IPS DF 6.9 (cell line): ENCODE results near the gene ATAD5.
"Not testable (repeated sequence)": the region's sequence is repeated elsewhere in the genome, so short reads cannot be mapped to it uniquely, and the experiment has no call there.

Experiments
- DNase-seq: peaks from one replicate; pipeline ENCODE4 v3.0.0-alpha.2; 2013; ENCODE audit warnings: low read depth, low spot score
- H3K27ac ChIP-seq: one replicate; pipeline ENCODE4 v1.5.1; 2013; ENCODE audit warnings: low read length, control low read depth
- H3K27me3 ChIP-seq: 2 replicates; pipeline ENCODE4 v1.6.1; 2013; ENCODE audit warnings: mild to moderate bottlenecking, low read length; ENCODE audit not compliant: control insufficient read depth, insufficient read depth
- H3K36me3 ChIP-seq: 2 replicates; pipeline ENCODE4 v1.6.1; 2013; ENCODE audit warnings: low read length; ENCODE audit not compliant: control insufficient read depth, insufficient read depth
- H3K4me1 ChIP-seq: 2 replicates; pipeline ENCODE4 v1.6.1; 2013; ENCODE audit warnings: low read length; ENCODE audit not compliant: control insufficient read depth, insufficient read depth
- H3K4me3 ChIP-seq: 2 replicates; pipeline ENCODE4 v1.5.1; 2013; ENCODE audit warnings: mild to moderate bottlenecking, low read length
- H3K9me3 ChIP-seq: 2 replicates; pipeline ENCODE4 v1.6.1; 2013; ENCODE audit warnings: low read length, inconsistent platforms; ENCODE audit not compliant: control insufficient read depth, insufficient read depth
- WGBS: extraction: QIAGEN DNeasy Blood & Tissue Kit; methylation state at CpG from one replicate; pipeline ENCODE4 v1.1.7; 2013; ENCODE audit warnings: mixed read lengths, missing lambda C conversion rate; ENCODE audit not compliant: insufficient read length, insufficient coverage; 5-methylcytosine and 5-hydroxymethylcytosine counted together

The ATAD5 gene

GRCh38 chr17:30858556-30859250, 26.9 kb downstream of the ATAD5 start:
- Histone ChIP-seq H3K27ac (no peak overlapping the region), H3K4me3 (no peak overlapping the region), H3K4me1 (no peaks in the 10 kb centered on the region), H3K27me3 (no peaks in the 10 kb centered on the region), H3K9me3 (no peaks in the 10 kb centered on the region), H3K36me3 (peaks cover 9% of the 10 kb centered on the region; the same call in 1 of the 2 replicates)
- no CpG with 5 or more reads among the region's 9 CpGs for WGBS
- no peak for DNase-seq

- WGBS: no CpG with 5 or more reads among the region's 1 CpG
- DNase-seq: no peak
- Histone ChIP-seq H3K27me3 (no peaks in the 10 kb centered on the region), H3K9me3 (no peaks in the 10 kb centered on the region), H3K27ac (no peak overlapping the region), H3K4me3 (no peak overlapping the region), H3K4me1 (no peaks in the 10 kb centered on the region), H3K36me3 (peaks cover 5% of the 10 kb centered on the region; the same call in 1 of the 2 replicates)
Observed at GRCh38 chr17:30864636-30865035, 32.9 kb downstream of the ATAD5 start.

- DNase-seq: no peak
- Histone ChIP-seq H3K27me3 (no peaks in the 10 kb centered on the region), H3K27ac (no peak overlapping the region), H3K4me1 (no peaks in the 10 kb centered on the region), H3K36me3 (no peaks in the 10 kb centered on the region), H3K4me3 (no peak overlapping the region), H3K9me3 (no peaks in the 10 kb centered on the region)
- no CpG with 5 or more reads among the region's 6 CpGs for WGBS
Observed at GRCh38 chr17:30869005-30869404, 37.2 kb downstream of the ATAD5 start.

DNA sequence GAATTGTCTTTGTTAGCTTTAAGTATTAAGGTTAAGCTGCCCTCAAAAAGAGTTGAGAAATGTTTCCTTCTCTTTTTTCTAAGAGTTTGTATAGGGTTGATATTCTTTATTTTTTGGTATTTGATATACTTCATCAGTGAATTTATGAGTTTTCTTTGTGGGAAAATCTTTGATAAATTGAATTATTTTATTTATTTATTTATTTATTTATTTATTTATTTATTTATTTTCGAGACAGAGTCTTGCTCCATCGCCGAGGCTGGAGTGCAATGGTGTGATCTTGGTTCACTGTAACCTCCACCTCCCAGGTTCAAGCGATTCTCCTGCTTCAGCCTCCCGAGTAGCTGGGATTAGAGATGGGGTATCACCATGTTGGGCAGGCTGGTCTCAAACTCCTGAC, 54.4 kb downstream of the ATAD5 start:
- no peaks in the 10 kb centered on the region for H3K9me3 ChIP-seq
- DNase-seq: no peak
- no peak overlapping the region for H3K4me3 ChIP-seq
- no peaks in the 10 kb centered on the region for H3K4me1 ChIP-seq
- H3K27me3 ChIP-seq: no peaks in the 10 kb centered on the region
- no peak overlapping the region for H3K27ac ChIP-seq
- WGBS: no CpG with 5 or more reads among the region's 5 CpGs
- H3K36me3 ChIP-seq: 0 out of 2 replicates have a peak, but pooled peaks cover 2% of the 10 kb centered on the region

DNA sequence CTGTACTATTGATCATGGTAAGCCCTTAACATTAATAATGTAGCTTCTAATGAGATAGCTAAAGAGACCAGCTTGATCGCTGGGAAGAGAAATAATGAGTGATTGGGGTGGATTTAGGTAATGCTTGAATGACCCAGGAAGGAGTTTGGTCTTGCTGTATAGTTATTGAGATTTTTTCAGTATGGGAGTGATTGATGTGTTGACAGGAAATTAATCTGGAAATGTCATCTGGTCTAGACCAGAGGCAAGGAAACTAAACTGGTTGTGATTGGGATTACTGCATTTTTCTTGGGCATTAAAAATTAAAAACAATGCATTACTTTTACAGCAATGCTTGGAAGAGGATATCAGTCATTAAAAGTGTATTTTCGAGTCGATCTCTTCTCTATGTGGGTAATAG, 62.5 kb downstream of the ATAD5 start:
- WGBS: no CpG with 5 or more reads among the region's 3 CpGs
- no peak overlapping the region for H3K4me3 ChIP-seq
- H3K4me1 ChIP-seq: no peaks in the 10 kb centered on the region
- peaks cover 2% of the 10 kb centered on the region; the same call in 1 of the 2 replicates for H3K36me3 ChIP-seq
- no peaks in the 10 kb centered on the region for H3K9me3 ChIP-seq
- no peaks in the 10 kb centered on the region for H3K27me3 ChIP-seq
- no peak for DNase-seq
- H3K27ac ChIP-seq: no peak overlapping the region

DNA sequence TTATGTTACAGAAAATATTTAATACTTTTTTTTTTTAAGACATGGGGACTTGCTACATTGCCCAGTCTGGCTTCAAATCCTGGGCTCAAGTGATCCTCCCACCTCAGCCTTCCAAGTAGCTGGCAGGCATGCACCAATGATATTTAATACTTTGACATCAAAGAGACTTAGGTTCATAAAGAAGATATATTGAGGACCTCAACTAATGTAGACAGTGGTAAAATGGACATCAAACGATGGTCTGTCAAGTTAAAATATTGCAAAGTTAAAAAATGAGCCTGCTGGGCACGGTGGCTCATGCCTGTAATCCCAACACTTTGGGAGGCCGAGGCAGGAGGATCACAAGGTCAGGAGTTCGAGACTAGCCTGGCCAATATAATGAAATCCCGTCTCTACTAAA, 65.5 kb downstream of the ATAD5 start:
- no peak overlapping the region for H3K27ac ChIP-seq
- no peaks in the 10 kb centered on the region for H3K4me1 ChIP-seq
- H3K9me3 ChIP-seq: no peaks in the 10 kb centered on the region
- H3K4me3 ChIP-seq: no peak overlapping the region
- peaks cover 2% of the 10 kb centered on the region; the same call in 1 of the 2 replicates for H3K36me3 ChIP-seq
- no peak for DNase-seq
- no CpG with 5 or more reads among the region's 5 CpGs for WGBS
- H3K27me3 ChIP-seq: no peaks in the 10 kb centered on the region

- Histone ChIP-seq H3K27me3 (no peaks in the 10 kb centered on the region), H3K4me3 (peak overlapping the region; percentile 56; the same call in 1 of the 2 replicates), H3K4me1 (no peaks in the 10 kb centered on the region), H3K36me3 (no peaks in the 10 kb centered on the region), H3K27ac (no peak overlapping the region), H3K9me3 (no peaks in the 10 kb centered on the region)
- DNase-seq: no peak
- WGBS: no CpG with 5 or more reads among the region's 11 CpGs
Observed at GRCh38 chr17:30905742-30906100, 74.0 kb downstream of the ATAD5 start.

- no CpG with 5 or more reads among the region's 47 CpGs for WGBS
- Histone ChIP-seq H3K4me1 (no peaks in the 10 kb centered on the region), H3K27ac (no peak within 1 kb of the TSS), H3K9me3 (no peaks in the 10 kb centered on the region), H3K4me3 (peak within 1 kb of the TSS; percentile 56), H3K36me3 (no peaks in the 10 kb centered on the region), H3K27me3 (no peaks in the 10 kb centered on the region)
- DNase-seq: peak; percentile 77
Observed at GRCh38 chr17:30906101-30906911, 74.5 kb downstream of the ATAD5 start, which contains the start of gene TEFM. Gene TEFM (minus strand): TSS chr17:30906238. CDS start chr17:30906198, 40 bp downstream.

- Histone ChIP-seq H3K4me3 (no peak overlapping the region), H3K9me3 (no peaks in the 10 kb centered on the region), H3K27ac (no peak overlapping the region), H3K4me1 (no peaks in the 10 kb centered on the region), H3K27me3 (no peaks in the 10 kb centered on the region), H3K36me3 (no peaks in the 10 kb centered on the region)
- no CpG with 5 or more reads among the region's 3 CpGs for WGBS
- no peak for DNase-seq
Observed at GRCh38 chr17:30908717-30909420, 77.1 kb downstream of the ATAD5 start.

DNA sequence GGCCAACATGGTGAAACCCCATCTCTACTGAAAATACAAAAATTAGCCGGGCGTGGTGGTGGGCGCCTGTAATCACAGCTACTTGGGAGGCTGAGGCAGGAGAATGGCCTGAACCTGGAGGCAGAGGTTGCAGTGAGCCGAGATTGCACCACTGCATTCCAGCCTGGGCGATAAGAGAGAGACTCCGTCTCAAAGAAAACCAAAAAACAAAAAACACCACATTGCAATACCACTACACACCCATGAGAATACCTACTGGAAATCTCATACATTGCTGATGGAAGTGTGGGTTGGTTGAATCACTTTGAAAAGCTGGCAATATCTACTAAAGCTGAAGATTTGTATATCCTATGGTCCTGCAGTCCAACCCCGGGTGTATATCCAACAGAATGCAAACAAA, 78.4 kb downstream of the ATAD5 start:
- H3K4me1 ChIP-seq, DNase-seq, H3K27ac ChIP-seq, H3K9me3 ChIP-seq, H3K36me3 ChIP-seq, H3K4me3 ChIP-seq, H3K27me3 ChIP-seq: not testable (repeated sequence)
- no CpG with 5 or more reads among the region's 7 CpGs for WGBS
